DMS153 treated with DMSO at 0.1 percent for 48 hours (cell line): ENCODE data around the gene CCDC12.

Experiments
- DNase-seq: peaks from one replicate; lab custom pipeline; 2025; ENCODE audit not compliant: unreplicated experiment; lab: John Stamatoyannopoulos, UW

The CCDC12 gene

GRCh38 chr3:46908294-46908985 is 68.1 kb downstream of the CCDC12 start:
- DNase-seq: no peak

GRCh38 chr3:46907960-46908293 is 68.6 kb downstream of the CCDC12 start:
- no peak for DNase-seq

GRCh38 chr3:46907271-46907670 is 69.3 kb downstream of the CCDC12 start:
- no peak for DNase-seq

- DNase-seq: no peak
Measured at GRCh38 chr3:46906471-46907058, 70.0 kb downstream of the CCDC12 start.

- no peak for DNase-seq
Measured at GRCh38 chr3:46905661-46906451, 70.7 kb downstream of the CCDC12 start.

GRCh38 chr3:46905213-46905560 is 71.4 kb downstream of the CCDC12 start:
- no peak for DNase-seq

- no peak for DNase-seq
Measured at GRCh38 chr3:46904303-46905212, 72.0 kb downstream of the CCDC12 start.

GRCh38 chr3:46903341-46904302 is 72.9 kb downstream of the CCDC12 start:
- no peak for DNase-seq

GRCh38 chr3:46902188-46902631 is 74.3 kb downstream of the CCDC12 start:
- DNase-seq: no peak

- DNase-seq: no peak
Measured at GRCh38 chr3:46901591-46902187, 74.9 kb downstream of the CCDC12 start.

GRCh38 chr3:46901061-46901460 is 75.5 kb downstream of the CCDC12 start:
- no peak for DNase-seq

- no peak for DNase-seq
Measured at GRCh38 chr3:46900356-46900755, 76.2 kb downstream of the CCDC12 start.

GRCh38 chr3:46900007-46900292 is 76.6 kb downstream of the CCDC12 start:
- no peak for DNase-seq

- no peak for DNase-seq
Measured at GRCh38 chr3:46899151-46900006, 77.2 kb downstream of the CCDC12 start.

- DNase-seq: no peak
Measured at GRCh38 chr3:46898321-46899150, 78.0 kb downstream of the CCDC12 start.

- DNase-seq: no peak
Measured at GRCh38 chr3:46897829-46898320, 78.7 kb downstream of the CCDC12 start.

- no peak for DNase-seq
Measured at GRCh38 chr3:46897031-46897430, 79.5 kb downstream of the CCDC12 start.

- no peak for DNase-seq
Measured at GRCh38 chr3:46896386-46896785, 80.2 kb downstream of the CCDC12 start.
